HepG2 (cell line): ENCODE data around the gene MYO1C. TPM values are rescaled to one million over a fixed set of nuclear protein-coding genes. Genes with fewer than 3 reads are reported as not detected.
A peak's percentile ranks its signal among the peaks of the same experiment; 100 is the strongest.

Source experiments
- ATAC-seq: fragments of 200-7000 bp; cut with Tn5 transposase; 3 replicates; pipeline ENCODE4 v1.9.1; 2020; ENCODE audit warnings: mild to moderate bottlenecking, moderate library complexity
- BruUV-seq: library from RNA; stranded (reverse); fragments of 400-500 nt; replicated peaks from 2 replicates; lab custom pipeline; 2021; lab: Mats Ljungman, UMichigan
- CTCF ChIA-PET: fragments of 300-600 bp; formaldehyde crosslinking; extraction: SDS; loops from one replicate; lab custom pipeline; 2021; ENCODE audit warnings: low total read pairs, inconsistent platforms, low intra/inter-chr PET ratio; lab: Yijun Ruan, JAX
- POLR2A ChIA-PET: fragments of 350-600 bp; sonication (Branson Sonifier 250); formaldehyde crosslinking; loops from one replicate; lab custom pipeline; 2020; ENCODE audit warnings: antibody characterized with exemption, inconsistent platforms; lab: Yijun Ruan, JAX
- DNase-seq: peaks from one replicate; pipeline ENCODE4 v3.0.0-alpha.2; 2015; ENCODE audit warnings: low spot score
- FAIRE-seq: peaks from 3 replicates; lab custom pipeline; 2011; peaks lifted over from hg19 to GRCh38; lab: Jason Lieb, UNC
- H2AFZ ChIP-seq: one replicate; pipeline ENCODE4 v1.6.1; 2011; ENCODE audit warnings: low read length, inconsistent platforms
- H3K27ac ChIP-seq: fragments of 300-600 bp; 3 replicates; pipeline ENCODE4 v1.8.0; 2011; ENCODE audit warnings: mixed run types, mild to moderate bottlenecking, mixed read lengths, low read length, inconsistent platforms; ENCODE audit not compliant: insufficient read depth; ENCODE audit errors: extremely low read length
- H3K27me3 ChIP-seq, 2 experiments: fragments of 200-600 bp in 1 of 2; 2 replicates in 1 of 2; 3 replicates in 1 of 2; pipeline versions ENCODE4 v1.6.0 to v1.8.0; 2011; ENCODE audit warnings: low read length in 2 of 2, mild to moderate bottlenecking in 2 of 2, moderate library complexity in 2 of 2, inconsistent platforms in 1 of 2; ENCODE audit not compliant: insufficient read depth in 2 of 2, control insufficient read depth in 1 of 2
- H3K36me3 ChIP-seq, 2 experiments: fragments of 200-600 bp in 1 of 2; replicated peaks in 1 of 2; 2 replicates in 1 of 2; 3 replicates in 1 of 2; pipeline versions ENCODE4 v1.5.1 to v1.8.0; 2011; ENCODE audit warnings: low read length in 2 of 2, inconsistent platforms in 1 of 2; ENCODE audit not compliant: insufficient read depth in 2 of 2, control insufficient read depth in 1 of 2
- H3K4me1 ChIP-seq: 2 replicates; pipeline ENCODE4 v1.5.1; 2012; ENCODE audit warnings: low read length, inconsistent platforms; ENCODE audit not compliant: insufficient read depth
- H3K4me2 ChIP-seq: 2 replicates; pipeline ENCODE4 v1.6.0; 2011; ENCODE audit warnings: low read depth, low read length, inconsistent platforms
- H3K4me3 ChIP-seq, 3 experiments: fragments of 200-600 bp in 1 of 3; sonication (generic), shearing (Covaris generic) in 1 of 3; replicated peaks in 1 of 3; 2 replicates each; pipeline ENCODE4 v1.5.1; 2011 to 2016; ENCODE audit warnings: low read length in 3 of 3, inconsistent platforms in 2 of 3, low read depth in 2 of 3, mild to moderate bottlenecking in 2 of 3, control low read depth in 1 of 3, mixed read lengths in 1 of 3; ENCODE audit not compliant: insufficient read depth in 1 of 3
- H3K79me2 ChIP-seq: one replicate; pipeline ENCODE4 v1.6.1; 2011; ENCODE audit warnings: low read length, inconsistent platforms; ENCODE audit not compliant: insufficient read depth
- H3K9ac ChIP-seq: 2 replicates; pipeline ENCODE4 v1.6.0; 2011; ENCODE audit warnings: mild to moderate bottlenecking, low read depth, low read length, inconsistent platforms; ENCODE audit not compliant: insufficient read depth
- H3K9me3 ChIP-seq: 2 replicates; pipeline ENCODE4 v1.5.1; 2012; ENCODE audit warnings: mild to moderate bottlenecking, low read length
- H4K20me1 ChIP-seq: 2 replicates; pipeline ENCODE4 v1.6.0; 2011; ENCODE audit warnings: inconsistent platforms, mild to moderate bottlenecking, low read length, moderate library complexity; ENCODE audit not compliant: insufficient read depth
- AGO1 ChIP-seq: fragments of 200-400 bp; formaldehyde crosslinking; IDR thresholded peaks from 2 replicates; pipeline ENCODE4 v1.6.1; 2017; ENCODE audit warnings: mild to moderate bottlenecking, low read depth, low read length, moderate library complexity; ENCODE audit not compliant: poor library complexity, severe bottlenecking
- CCDC6 ChIP-seq: sonication (generic); formaldehyde crosslinking; IDR thresholded peaks from 2 replicates; pipeline ENCODE4 v1.8.1; 2022; ENCODE audit warnings: mild to moderate bottlenecking, missing genetic modification reagents, moderate library complexity
- CHCHD3 ChIP-seq: sonication (generic); formaldehyde crosslinking; IDR thresholded peaks from 2 replicates; pipeline ENCODE4 v1.8.0; 2022; ENCODE audit warnings: mild to moderate bottlenecking, missing genetic modification reagents, moderate library complexity
- DPF2 ChIP-seq: sonication (generic); formaldehyde crosslinking; IDR thresholded peaks from 2 replicates; pipeline ENCODE4 v1.4.0; 2020; ENCODE audit warnings: mild to moderate bottlenecking, low read depth, missing genetic modification reagents, borderline replicate concordance
- GABPA ChIP-seq, 2 experiments: IDR thresholded peaks; 2 replicates each; pipeline ENCODE4 v1.6.1; 2011 to 2016; ENCODE audit warnings: low read depth in 2 of 2, low read length in 1 of 2, missing biosample characterization in 1 of 2, missing genetic modification characterization in 1 of 2
- MEIS1 ChIP-seq: sonication (generic); formaldehyde crosslinking; IDR thresholded peaks from 2 replicates; pipeline ENCODE4 v1.9.0; 2021; ENCODE audit warnings: mild to moderate bottlenecking, missing genetic modification reagents, moderate library complexity, borderline replicate concordance
- POLR2G ChIP-seq: fragments of 200-400 bp; formaldehyde crosslinking; IDR thresholded peaks from 2 replicates; pipeline ENCODE4 v1.6.1; 2018; ENCODE audit warnings: mild to moderate bottlenecking, low read depth, low read length, moderate library complexity
- ZFP82 ChIP-seq: sonication (generic); formaldehyde crosslinking; IDR thresholded peaks from 2 replicates; pipeline ENCODE4 v1.5.1; 2020; ENCODE audit warnings: mild to moderate bottlenecking, missing genetic modification reagents, borderline replicate concordance
- ZFX ChIP-seq: sonication (generic); formaldehyde crosslinking; IDR thresholded peaks from 2 replicates; pipeline ENCODE4 v1.4.0; 2020; ENCODE audit warnings: mild to moderate bottlenecking, low read depth, missing genetic modification reagents, moderate library complexity
- ZNF282 ChIP-seq: fragments of 450-650 bp; IDR thresholded peaks from 2 replicates; pipeline ENCODE4 v1.6.1; 2018; ENCODE audit not compliant: partially characterized antibody
- ZNF501 ChIP-seq: sonication (generic); formaldehyde crosslinking; IDR thresholded peaks from 2 replicates; pipeline ENCODE4 v1.5.1; 2020; ENCODE audit warnings: mild to moderate bottlenecking, moderate library complexity, missing genetic modification reagents
- ZSCAN21 ChIP-seq: sonication (generic); formaldehyde crosslinking; IDR thresholded peaks from 2 replicates; pipeline ENCODE4 v1.8.0; 2022; ENCODE audit warnings: mild to moderate bottlenecking, missing genetic modification reagents, moderate library complexity, borderline replicate concordance
- WGBS: methylation state at CpG from one replicate; pipeline ENCODE4 v1.1.6; 2017; ENCODE audit warnings: low lambda C conversion rate; 5-methylcytosine and 5-hydroxymethylcytosine counted together
- in situ Hi-C: cut with HindIII; loops from 2 replicates; pipeline ENCODE4 v1.10.0; 2017; ENCODE audit warnings: low pct_unique_long_range_greater_than_20kb; ENCODE audit not compliant: extremely low pct_ligation_motif_present
- intact Hi-C: fragments of 100-400 bp; cut with micrococcal nuclease; formaldehyde crosslinking; loops from one replicate; pipeline ENCODE4 v1.10.0; 2022; ENCODE audit not compliant: unreplicated experiment
- polyA plus RNA-seq, 8 experiments: library from polyadenylated mRNA; depleted of rRNA in 3 of 8; stranded (reverse) in 7 of 8; unstranded in 1 of 8; fragments of >200 nt; fragmentation: Illumina TruSeq in 4 of 8; extraction: Trizol in 4 of 8; gene quantifications; 2 replicates each; pipeline versions ENCODE4 v1.2.1 to v1.2.3, GENCODE V29; 2011 to 2016; ENCODE audit warnings: low read depth in 4 of 8, missing spikeins in 1 of 8, mixed read lengths in 1 of 8; ENCODE audit not compliant: insufficient read depth in 1 of 8
- total RNA-seq, 5 experiments: library from RNA; depleted of rRNA; stranded (reverse); fragments of >200 nt; fragmentation: Illumina TruSeq; extraction: Trizol; gene quantifications; 2 replicates each; pipeline ENCODE4 v1.2.3, GENCODE V29; 2016; ENCODE audit warnings: low read depth in 1 of 5
- TF ChIP-seq, protein P1 (sequence below): sonication (generic); IDR thresholded peaks from 2 replicates; pipeline ENCODE4 v1.6.1; 2016; ENCODE audit warnings: low read depth, borderline replicate concordance

The MYO1C gene
- total and polyA plus RNA-seq, 2 of the 13 experiments (the other 11 are each of a cell fraction or from before 2014, with no cell fraction given): 22.7 to 40.8 TPM

DNA sequence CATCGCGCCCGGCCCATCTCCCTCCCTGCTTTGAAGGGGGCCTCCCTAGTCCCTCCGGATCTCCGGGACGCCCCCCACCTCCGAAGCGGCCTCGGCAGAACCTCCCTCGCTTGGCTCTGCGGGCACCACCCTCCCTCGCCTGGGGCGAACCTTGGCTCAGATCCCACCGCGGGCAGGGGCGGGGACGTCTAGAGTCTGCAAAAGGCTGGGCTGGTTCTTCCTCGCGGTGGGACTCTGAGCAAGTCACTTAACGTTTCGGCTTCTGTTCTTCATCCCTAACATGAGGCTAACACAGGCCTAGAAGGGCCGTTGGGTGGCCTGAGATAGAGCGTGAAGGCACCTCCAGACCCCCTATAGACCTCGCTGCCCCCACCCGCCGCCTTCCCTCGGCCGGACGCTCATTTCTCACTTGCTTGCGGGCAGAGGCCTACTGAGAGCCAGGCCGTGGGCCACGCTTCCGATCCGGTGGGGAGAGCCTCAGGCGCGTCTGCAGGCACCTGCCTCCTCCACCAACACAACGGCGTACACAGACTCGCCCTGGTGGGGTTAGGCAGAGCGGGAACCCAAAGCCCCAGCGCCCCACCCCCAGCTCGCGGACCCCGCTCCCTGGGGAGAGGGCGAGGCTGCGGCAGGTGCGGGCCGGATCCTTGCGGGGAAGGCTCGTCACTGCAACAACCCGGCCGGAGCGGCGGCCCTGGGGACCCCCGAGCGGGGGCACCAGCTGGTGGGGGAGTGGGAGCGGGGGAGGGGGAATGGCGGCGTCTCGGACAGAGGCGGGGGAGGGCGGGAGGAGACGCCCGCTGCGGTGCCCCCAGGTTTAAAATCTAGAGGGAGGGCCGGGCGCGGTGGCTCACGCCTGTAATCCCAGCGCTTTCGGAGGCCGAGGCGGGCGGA lies 5.4 kb downstream of the MYO1C start (continued):
- TF ChIP-seq ZNF501 (CRISPR knock-in tag) (0 out of 2 replicates have a peak, but pooled peaks have one; percentile 4), DPF2 (CRISPR knock-in tag) (no peak), ZNF282 (no peak)

DNA sequence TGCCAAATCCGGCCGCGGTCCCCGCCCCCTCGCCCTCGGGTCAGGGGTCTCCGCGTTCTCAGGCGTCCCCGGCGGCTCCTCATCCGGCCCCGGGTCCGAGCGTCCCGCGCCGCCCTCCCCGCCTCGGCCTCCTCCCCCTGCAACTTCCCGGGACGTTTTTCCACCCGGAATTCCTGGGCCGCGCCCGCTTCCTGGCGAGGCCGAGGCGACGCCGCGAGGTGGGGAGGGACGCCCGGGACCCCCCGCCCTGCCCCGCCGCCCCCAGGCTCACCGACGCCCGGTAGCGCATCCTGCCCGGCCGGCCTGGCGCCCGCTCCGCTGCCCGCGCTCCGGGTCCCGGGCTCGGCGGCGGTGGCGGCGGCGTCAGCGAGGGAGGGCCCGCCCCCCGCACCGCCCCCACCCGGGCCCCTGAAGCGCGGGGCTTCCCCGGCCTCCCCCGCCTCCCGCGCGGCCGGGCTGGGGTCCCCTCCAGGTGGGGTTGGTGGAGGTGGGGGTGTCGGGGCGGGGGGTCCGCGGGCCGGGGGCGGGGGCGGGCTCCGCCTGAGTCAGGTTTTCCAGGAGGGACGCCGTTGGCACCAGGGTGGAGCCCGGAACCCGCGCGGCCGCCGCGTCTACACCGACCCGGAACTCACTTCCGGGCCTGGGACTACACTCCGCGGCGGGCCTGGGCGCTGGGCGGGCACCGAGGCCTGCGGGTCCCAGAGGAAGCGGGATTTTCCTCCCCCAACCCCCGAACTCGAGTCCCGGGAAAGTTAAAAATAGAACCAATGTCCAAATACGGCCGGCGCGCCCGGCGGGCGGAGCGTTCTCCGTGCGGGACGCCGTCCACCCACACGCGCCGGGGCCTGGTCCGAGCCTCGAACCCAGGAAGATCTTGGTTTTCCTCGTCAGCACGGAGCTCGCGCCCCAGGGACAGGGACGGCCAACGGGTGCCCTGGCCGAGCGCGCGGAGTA lies 6.8 kb downstream of the MYO1C start:
- H3K4me3 ChIP-seq: peak overlapping the region; percentile 77 to 82 (median 79)
- peaks cover 16% of the 10 kb centered on the region for H3K79me2 ChIP-seq
- BruUV-seq: no TSS peak
- FAIRE-seq (no peak), DNase-seq (peak; percentile 12), ATAC-seq (peak; percentile 10; the same call in 1 of the 3 replicates)
- H3K4me1 ChIP-seq: peaks cover 41% of the 10 kb centered on the region
- no peak overlapping the region for H2AFZ ChIP-seq
- no peaks in the 10 kb centered on the region for H4K20me1 ChIP-seq
- H3K9me3 ChIP-seq: no peaks in the 10 kb centered on the region
- 5% methylated on average over 38 of the region's 127 CpGs for WGBS
- intact Hi-C loops: no loop called here
- peak overlapping the region; percentile 96 for H3K4me2 ChIP-seq
- H3K27ac ChIP-seq: peak overlapping the region; percentile 54
- H3K36me3 ChIP-seq: peaks cover 5 to 19% of the 10 kb centered on the region in 2 experiments; a peak in 4 of 5 replicates
- CTCF ChIA-PET: no interaction called here
- H3K27me3 ChIP-seq: no peaks in the 10 kb centered on the region; a peak in 1 of 5 replicates
- H3K9ac ChIP-seq: peak overlapping the region; percentile 77
- in situ Hi-C loops: no loop called here
- POLR2A ChIA-PET: interaction anchor here (1.0 to 1.4 kb wide), 4 partner anchors 18 to 31 kb away, joined by 3 to 9 read pairs (median 6); partner anchors contain the start of genes CRK and INPP5K
- TF ChIP-seq MEIS1 (no peak), AGO1 (peak; percentile 55), ZSCAN21 (CRISPR knock-in tag) (peak; percentile 29; the same call in 1 of the 2 replicates), POLR2G (peak; percentile 51; the same call in 1 of the 2 replicates), GABPA (IDR thresholded peaks at IDR 0.05; ENCODE audit: low read depth, low read length) (peak; percentile 42), GABPA (CRISPR knock-in tag; IDR thresholded peaks at IDR 0.05; ENCODE audit: low read depth) (peak; percentile 44; the same call in 1 of the 2 replicates), CHCHD3 (CRISPR knock-in tag) (no peak), CCDC6 (CRISPR knock-in tag) (no peak), ZFX (CRISPR knock-in tag) (peak; percentile 52; the same call in 1 of the 2 replicates), ZFP82 (CRISPR knock-in tag) (0 out of 2 replicates have a peak, but pooled peaks have one; percentile 53)
- TF ChIP-seq, protein P1, sequence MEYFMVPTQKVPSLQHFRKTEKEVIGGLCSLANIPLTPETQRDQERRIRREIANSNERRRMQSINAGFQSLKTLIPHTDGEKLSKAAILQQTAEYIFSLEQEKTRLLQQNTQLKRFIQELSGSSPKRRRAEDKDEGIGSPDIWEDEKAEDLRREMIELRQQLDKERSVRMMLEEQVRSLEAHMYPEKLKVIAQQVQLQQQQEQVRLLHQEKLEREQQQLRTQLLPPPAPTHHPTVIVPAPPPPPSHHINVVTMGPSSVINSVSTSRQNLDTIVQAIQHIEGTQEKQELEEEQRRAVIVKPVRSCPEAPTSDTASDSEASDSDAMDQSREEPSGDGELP: no peak
